ENCODE results near the gene GDPD5.

The GDPD5 gene

DNA sequence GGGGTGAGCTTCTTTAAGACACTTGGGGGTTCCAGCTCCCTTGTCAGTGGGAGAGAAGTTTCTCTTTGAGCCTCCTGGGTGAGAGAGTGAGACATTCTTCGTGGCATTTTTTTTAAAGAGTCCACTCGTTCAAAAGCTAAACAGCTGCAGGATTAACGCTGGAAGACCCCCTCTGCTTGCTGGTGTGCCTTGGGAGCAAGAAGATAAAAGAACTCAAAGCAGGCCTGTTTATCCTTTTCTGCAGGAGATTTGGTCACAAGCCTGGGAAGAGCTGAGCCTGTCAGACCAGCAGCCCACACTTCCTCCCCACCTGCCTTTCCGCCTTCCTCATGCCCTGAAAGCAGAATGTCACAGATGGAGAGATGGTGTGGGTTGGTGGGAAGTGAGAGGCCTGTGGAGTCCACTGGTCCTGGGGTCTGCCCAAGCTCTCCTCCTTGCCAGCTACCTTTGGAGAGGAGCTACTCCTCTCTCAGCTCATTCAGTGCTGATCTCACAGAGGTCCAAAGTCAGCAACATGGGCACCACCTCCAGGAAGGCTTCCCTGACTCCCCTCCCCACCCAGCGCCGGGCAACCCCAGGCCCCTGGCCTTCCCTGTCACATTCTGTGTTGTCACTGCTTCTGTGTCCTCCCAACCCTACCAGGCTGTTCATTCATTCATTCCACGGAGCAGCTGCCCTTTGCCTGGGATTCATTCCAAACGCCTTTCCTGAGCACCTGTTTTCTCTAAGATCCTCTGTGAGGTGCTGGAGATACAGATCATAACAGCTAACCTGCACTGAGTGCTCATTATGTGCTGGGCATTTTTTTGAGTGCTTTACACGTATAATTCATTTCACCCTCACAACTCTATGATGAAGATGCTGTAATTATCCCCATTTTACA is 6.7 kb downstream of the GDPD5 start:
- TF ChIP-seq, protein P1, sequence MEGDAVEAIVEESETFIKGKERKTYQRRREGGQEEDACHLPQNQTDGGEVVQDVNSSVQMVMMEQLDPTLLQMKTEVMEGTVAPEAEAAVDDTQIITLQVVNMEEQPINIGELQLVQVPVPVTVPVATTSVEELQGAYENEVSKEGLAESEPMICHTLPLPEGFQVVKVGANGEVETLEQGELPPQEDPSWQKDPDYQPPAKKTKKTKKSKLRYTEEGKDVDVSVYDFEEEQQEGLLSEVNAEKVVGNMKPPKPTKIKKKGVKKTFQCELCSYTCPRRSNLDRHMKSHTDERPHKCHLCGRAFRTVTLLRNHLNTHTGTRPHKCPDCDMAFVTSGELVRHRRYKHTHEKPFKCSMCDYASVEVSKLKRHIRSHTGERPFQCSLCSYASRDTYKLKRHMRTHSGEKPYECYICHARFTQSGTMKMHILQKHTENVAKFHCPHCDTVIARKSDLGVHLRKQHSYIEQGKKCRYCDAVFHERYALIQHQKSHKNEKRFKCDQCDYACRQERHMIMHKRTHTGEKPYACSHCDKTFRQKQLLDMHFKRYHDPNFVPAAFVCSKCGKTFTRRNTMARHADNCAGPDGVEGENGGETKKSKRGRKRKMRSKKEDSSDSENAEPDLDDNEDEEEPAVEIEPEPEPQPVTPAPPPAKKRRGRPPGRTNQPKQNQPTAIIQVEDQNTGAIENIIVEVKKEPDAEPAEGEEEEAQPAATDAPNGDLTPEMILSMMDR (IDR thresholded peaks at IDR 0.05; ENCODE audit: borderline replicate concordance, extremely low read depth, low read length, poor library complexity, severe bottlenecking) = no peak
- TF ChIP-seq EZH2 (IDR thresholded peaks at IDR 0.05; ENCODE audit: borderline replicate concordance, low read depth, low read length, severe bottlenecking) = no peak
- DNase-seq (no peak), ATAC-seq (ENCODE audit: insufficient read depth, low read depth) (no peak)
- Histone ChIP-seq H3K36me3 (ENCODE audit: insufficient read depth, low read length) (no peaks in the 10 kb centered on the region), H3K4me1 (ENCODE audit: insufficient read depth, low read length) (peaks cover 2% of the 10 kb centered on the region), H3K27ac (ENCODE audit: low read length) (no peak overlapping the region), H3K4me2 (ENCODE audit: insufficient read depth, low read length) (no peak overlapping the region), H3K9me3 (ENCODE audit: insufficient read depth, low read length, severe bottlenecking) (no peaks in the 10 kb centered on the region), H3K79me2 (ENCODE audit: insufficient read depth, low read length) (no peaks in the 10 kb centered on the region), H3K27me3 (ENCODE audit: insufficient read depth, low read length, poor library complexity) (no peaks in the 10 kb centered on the region), H3K9ac (ENCODE audit: low read depth, low read length) (no peak overlapping the region), H4K20me1 (ENCODE audit: insufficient read depth, low read length) (peaks cover 6% of the 10 kb centered on the region), H2AFZ (ENCODE audit: low read depth, low read length) (no peak overlapping the region), H3K4me3 (ENCODE audit: low read depth in 1 of 2, low read length in 2 of 2) (no peak overlapping the region)

DNA sequence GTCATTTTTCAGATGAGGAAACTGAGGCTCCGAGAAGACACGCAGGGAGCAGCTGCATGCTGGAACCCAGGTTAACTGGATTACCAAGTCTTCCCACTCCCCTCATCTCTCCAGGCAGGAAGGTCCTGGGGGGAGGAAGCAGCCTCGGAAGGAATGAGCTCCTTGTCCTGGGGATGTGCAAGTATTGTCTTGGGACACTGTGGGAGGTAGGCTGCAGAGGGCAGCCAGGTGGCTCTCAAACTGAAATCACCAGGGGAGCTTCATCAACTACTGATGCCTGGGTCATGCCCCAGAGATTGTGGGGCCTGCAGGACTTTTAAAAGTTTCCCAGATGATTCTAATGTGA is 7.6 kb downstream of the GDPD5 start:
- no peak overlapping the region for H3K27ac ChIP-seq (ENCODE audit: low read length)
- no peaks in the 10 kb centered on the region for H3K36me3 ChIP-seq (ENCODE audit: insufficient read depth, low read length)
- no peaks in the 10 kb centered on the region for H3K4me1 ChIP-seq (ENCODE audit: insufficient read depth, low read length)
- DNase-seq (no peak), ATAC-seq (ENCODE audit: insufficient read depth, low read depth) (no peak)
- no peak overlapping the region for H3K4me2 ChIP-seq (ENCODE audit: insufficient read depth, low read length)
- H3K27me3 ChIP-seq (ENCODE audit: insufficient read depth, low read length, poor library complexity) = no peaks in the 10 kb centered on the region
- H3K79me2 ChIP-seq (ENCODE audit: insufficient read depth, low read length) = no peaks in the 10 kb centered on the region
- no peak overlapping the region for H2AFZ ChIP-seq (ENCODE audit: low read depth, low read length)
- no peak overlapping the region for H3K9ac ChIP-seq (ENCODE audit: low read depth, low read length)
- TF ChIP-seq, protein P1 (IDR thresholded peaks at IDR 0.05; ENCODE audit: borderline replicate concordance, extremely low read depth, low read length, poor library complexity, severe bottlenecking) = no peak
- no peak for TF ChIP-seq EZH2 (IDR thresholded peaks at IDR 0.05; ENCODE audit: borderline replicate concordance, low read depth, low read length, severe bottlenecking)
- no peaks in the 10 kb centered on the region for H3K9me3 ChIP-seq (ENCODE audit: insufficient read depth, low read length, severe bottlenecking)
- peaks cover 6% of the 10 kb centered on the region for H4K20me1 ChIP-seq (ENCODE audit: insufficient read depth, low read length)
- no peak overlapping the region for H3K4me3 ChIP-seq (ENCODE audit: low read depth in 1 of 2, low read length in 2 of 2)

DNA sequence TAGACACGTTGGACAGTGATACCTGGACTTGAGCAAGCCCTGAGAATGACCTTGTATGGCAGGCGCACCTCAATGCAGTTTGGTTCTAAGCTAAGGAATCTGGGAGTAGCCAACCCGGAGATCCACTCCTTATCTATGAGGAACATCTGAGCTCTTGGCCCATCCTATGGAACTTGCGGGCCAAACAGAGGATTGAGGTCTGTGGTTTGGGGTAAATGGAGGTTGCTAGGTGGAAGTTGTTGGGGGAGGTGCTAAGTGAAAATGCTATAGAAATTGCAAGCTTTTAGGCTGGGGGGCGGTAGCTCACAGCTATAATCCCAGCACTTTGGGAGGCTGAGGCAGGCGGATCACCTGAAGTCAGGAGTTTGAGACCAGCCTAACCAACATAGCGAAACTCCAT is 8.9 kb downstream of the GDPD5 start:
- ATAC-seq (ENCODE audit: insufficient read depth, low read depth) = no peak
- no peak overlapping the region for H3K27ac ChIP-seq (ENCODE audit: low read length)
- peaks cover 6% of the 10 kb centered on the region for H4K20me1 ChIP-seq (ENCODE audit: insufficient read depth, low read length)
- TF ChIP-seq, protein P1 (IDR thresholded peaks at IDR 0.05; ENCODE audit: borderline replicate concordance, extremely low read depth, low read length, poor library complexity, severe bottlenecking) = no peak
- TF ChIP-seq EZH2 (IDR thresholded peaks at IDR 0.05; ENCODE audit: borderline replicate concordance, low read depth, low read length, severe bottlenecking) = no peak
- H3K27me3 ChIP-seq (ENCODE audit: insufficient read depth, low read length, poor library complexity) = no peaks in the 10 kb centered on the region
- no peak overlapping the region for H3K9ac ChIP-seq (ENCODE audit: low read depth, low read length)
- H3K79me2 ChIP-seq (ENCODE audit: insufficient read depth, low read length) = no peaks in the 10 kb centered on the region
- DNase-seq = no peak
- no peaks in the 10 kb centered on the region for H3K9me3 ChIP-seq (ENCODE audit: insufficient read depth, low read length, severe bottlenecking)
- H3K4me3 ChIP-seq (ENCODE audit: low read depth in 1 of 2, low read length in 2 of 2) = no peak overlapping the region
- no peak overlapping the region for H2AFZ ChIP-seq (ENCODE audit: low read depth, low read length)
- H3K4me2 ChIP-seq (ENCODE audit: insufficient read depth, low read length) = no peak overlapping the region
- no peaks in the 10 kb centered on the region for H3K36me3 ChIP-seq (ENCODE audit: insufficient read depth, low read length)
- H3K4me1 ChIP-seq (ENCODE audit: insufficient read depth, low read length) = no peaks in the 10 kb centered on the region
